ENCODE data around the gene ACOT4.

Gene ACOT4

GRCh38 chr14:73637830-73638229, 46.2 kb downstream of the ACOT4 start:
- no peaks in the 10 kb centered on the region for H3K36me3 ChIP-seq (ENCODE audit: control insufficient read depth, insufficient read depth, low read length)
- H3K4me3 ChIP-seq (replicated peaks; ENCODE audit: low read depth, low read length): no peak overlapping the region
- no peak for DNase-seq (ENCODE audit: extremely low read depth, insufficient read length)
- TF ChIP-seq CTCF (IDR thresholded peaks at IDR 0.05; ENCODE audit: insufficient read depth, low read length, poor library complexity, severe bottlenecking): no peak
- no peaks in the 10 kb centered on the region; the same call in 1 of the 2 replicates for H3K27me3 ChIP-seq (replicated peaks; ENCODE audit: control insufficient read depth, insufficient read depth, low read length)

GRCh38 chr14:73640796-73641365, 49.2 kb downstream of the ACOT4 start:
- no peaks in the 10 kb centered on the region for H3K27me3 ChIP-seq (replicated peaks; ENCODE audit: control insufficient read depth, insufficient read depth, low read length)
- no peak overlapping the region for H3K4me3 ChIP-seq (replicated peaks; ENCODE audit: low read depth, low read length)
- DNase-seq (ENCODE audit: extremely low read depth, insufficient read length): no peak
- no peaks in the 10 kb centered on the region for H3K36me3 ChIP-seq (ENCODE audit: control insufficient read depth, insufficient read depth, low read length)
- TF ChIP-seq CTCF (IDR thresholded peaks at IDR 0.05; ENCODE audit: insufficient read depth, low read length, poor library complexity, severe bottlenecking): no peak

- no peaks in the 10 kb centered on the region for H3K36me3 ChIP-seq (ENCODE audit: control insufficient read depth, insufficient read depth, low read length)
- DNase-seq (ENCODE audit: extremely low read depth, insufficient read length): peak; percentile 95
- H3K27me3 ChIP-seq (replicated peaks; ENCODE audit: control insufficient read depth, insufficient read depth, low read length): no peaks in the 10 kb centered on the region
- peak within 1 kb of the TSS; percentile 69 for H3K4me3 ChIP-seq (replicated peaks; ENCODE audit: low read depth, low read length)
- no peak for TF ChIP-seq CTCF (IDR thresholded peaks at IDR 0.05; ENCODE audit: insufficient read depth, low read length, poor library complexity, severe bottlenecking)
These were observed 53.0 kb downstream of the ACOT4 start, which contains the start of gene DNAL1 for GRCh38 chr14:73644531-73645247. Gene DNAL1, plus strand, starts transcription at chr14:73644986. Its CDS starts 54 bp downstream, at chr14:73645040.

- no peaks in the 10 kb centered on the region for H3K27me3 ChIP-seq (replicated peaks; ENCODE audit: control insufficient read depth, insufficient read depth, low read length)
- TF ChIP-seq CTCF (IDR thresholded peaks at IDR 0.05; ENCODE audit: insufficient read depth, low read length, poor library complexity, severe bottlenecking): no peak
- H3K4me3 ChIP-seq (replicated peaks; ENCODE audit: low read depth, low read length): peak overlapping the region; percentile 69
- H3K36me3 ChIP-seq (ENCODE audit: control insufficient read depth, insufficient read depth, low read length): no peaks in the 10 kb centered on the region
- no peak for DNase-seq (ENCODE audit: extremely low read depth, insufficient read length)
These were observed 53.6 kb downstream of the ACOT4 start for GRCh38 chr14:73645248-73645610.
